Limb (tissue), 2 donors: ENCODE data around the gene OXNAD1.
"Not testable (repeated sequence)": the region's sequence is repeated elsewhere in the genome, so short reads cannot be mapped to it uniquely, and the experiment has no call there.

ENCODE experiments used
- DNase-seq, 2 donors: peaks; one replicate each; pipeline ENCODE4 v3.0.0-alpha.2; 2016; ENCODE audit errors: extremely low spot score in 2 of 2

Gene OXNAD1

DNA sequence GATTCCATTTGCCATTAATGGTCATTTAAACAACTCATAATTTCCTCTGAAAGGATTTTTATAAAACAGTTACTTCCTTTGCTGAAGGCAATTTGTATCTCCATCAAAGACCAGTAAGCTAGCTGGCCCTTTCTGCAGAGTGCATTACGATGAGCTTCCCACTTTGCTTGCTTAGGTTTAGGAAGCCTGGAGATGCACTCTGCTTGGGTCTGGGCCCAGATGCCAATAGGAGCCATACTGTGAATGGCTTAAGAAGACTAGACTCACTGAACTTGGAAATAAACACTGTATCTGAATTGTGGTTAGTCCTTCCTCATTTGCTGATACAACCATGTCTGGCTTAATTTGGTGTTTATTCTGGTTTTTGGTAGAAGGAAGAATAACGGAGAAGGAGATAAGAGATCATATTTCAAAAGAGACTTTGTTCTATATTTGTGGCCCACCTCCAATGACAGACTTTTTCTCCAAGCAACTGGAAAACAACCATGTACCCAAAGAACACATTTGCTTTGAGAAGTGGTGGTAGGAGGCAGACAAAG is 38.1 kb downstream of the OXNAD1 start:
- DNase-seq, result no peak

DNA sequence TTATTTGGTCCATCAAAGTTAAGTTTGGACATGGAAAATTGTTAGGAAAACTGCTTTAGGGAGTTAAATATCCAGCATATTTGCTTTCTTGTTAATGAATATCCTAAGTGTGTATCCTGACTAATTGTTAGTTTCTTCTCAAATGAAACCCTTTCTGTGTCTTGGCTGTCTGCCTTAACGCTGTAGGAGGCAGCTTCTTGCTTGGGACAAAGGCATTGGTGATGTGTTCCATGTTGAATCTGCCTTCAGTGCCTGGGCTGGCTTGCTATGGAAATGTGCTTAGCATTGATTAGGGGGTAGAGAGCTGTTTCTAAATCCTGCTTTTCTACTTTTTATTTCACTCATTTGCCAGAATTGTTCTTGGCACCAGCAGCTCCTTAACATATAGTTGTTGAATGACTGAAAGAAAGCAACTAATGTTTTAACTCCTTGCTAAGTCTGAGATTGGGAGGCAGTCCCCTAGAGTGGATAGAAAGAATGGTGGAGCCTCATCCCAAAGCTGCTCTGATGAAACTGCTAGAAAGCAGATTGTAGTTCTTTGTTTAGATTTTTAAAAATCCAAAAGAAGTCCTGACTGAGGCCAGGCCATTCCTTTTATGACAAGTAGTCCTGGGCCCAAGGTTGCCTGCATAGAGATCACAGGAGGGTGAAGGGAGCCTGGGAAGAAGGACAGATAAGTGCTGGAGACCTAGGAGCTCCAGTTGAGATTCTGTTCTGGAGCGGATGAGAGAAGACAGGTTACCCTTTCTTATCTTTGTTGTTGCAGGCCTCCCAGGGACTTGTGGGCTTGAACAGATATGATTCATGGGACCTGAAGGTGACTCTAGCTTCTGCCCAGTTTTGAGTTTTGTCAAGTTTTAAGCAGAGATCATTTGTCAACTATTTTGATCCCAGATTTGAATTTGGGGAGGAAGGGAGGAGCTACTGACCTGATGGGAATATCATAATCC is 39.3 kb downstream of the OXNAD1 start:
- DNase-seq, result no peak

DNA sequence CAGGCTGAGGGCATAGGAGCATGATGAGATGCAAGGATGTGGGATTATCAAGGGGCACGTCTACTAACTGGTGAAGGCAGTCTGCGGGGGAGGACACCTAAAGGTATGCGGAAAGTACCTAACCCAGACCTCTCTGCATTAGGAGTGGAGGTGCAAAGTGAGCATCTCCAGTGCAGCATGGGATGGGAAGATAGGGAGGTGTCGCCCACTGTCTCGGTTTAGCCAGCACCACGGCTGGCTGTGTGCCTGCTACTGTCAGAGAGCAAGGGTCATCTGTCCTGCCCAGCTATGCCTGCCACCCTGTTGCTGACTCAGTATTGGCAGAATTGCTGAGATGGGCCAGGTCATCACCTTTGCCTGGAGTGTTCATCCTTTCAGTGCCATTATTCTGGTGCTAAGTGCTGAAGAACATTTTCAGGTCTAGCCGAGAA is 40.1 kb downstream of the OXNAD1 start:
- no peak for DNase-seq

DNA sequence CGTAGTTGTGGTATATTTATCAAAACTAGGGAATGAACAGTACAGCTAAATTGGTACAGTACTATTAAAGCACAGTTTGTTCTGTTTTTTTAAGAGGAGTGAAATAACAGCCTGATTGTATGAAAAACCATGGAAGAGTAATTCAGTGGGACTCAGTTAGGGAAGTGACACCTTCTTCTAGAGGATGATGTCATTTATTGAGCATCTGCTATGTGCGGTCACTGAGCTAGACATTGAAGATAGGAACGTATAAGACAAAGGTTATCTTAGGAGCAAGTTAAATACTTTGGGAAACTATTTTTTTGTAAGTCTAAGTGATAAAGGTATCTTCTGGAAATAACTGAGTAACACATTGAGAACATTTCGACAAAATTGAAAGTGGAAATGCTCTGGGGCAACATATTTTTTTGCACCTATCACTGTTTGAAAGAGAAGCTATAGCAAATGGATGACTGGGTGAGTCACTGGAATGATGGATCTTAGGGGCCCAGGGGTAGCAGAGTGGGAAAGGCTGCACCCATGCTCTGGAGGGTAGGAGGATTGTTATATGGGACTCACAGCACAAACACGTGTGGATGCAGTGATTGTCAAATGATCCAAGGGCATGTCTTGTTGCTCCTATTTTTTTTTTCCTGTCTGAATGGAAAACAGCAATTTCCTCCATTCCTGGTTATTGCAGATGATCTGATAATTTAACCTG is 43.0 kb downstream of the OXNAD1 start:
- DNase-seq, result no peak

DNA sequence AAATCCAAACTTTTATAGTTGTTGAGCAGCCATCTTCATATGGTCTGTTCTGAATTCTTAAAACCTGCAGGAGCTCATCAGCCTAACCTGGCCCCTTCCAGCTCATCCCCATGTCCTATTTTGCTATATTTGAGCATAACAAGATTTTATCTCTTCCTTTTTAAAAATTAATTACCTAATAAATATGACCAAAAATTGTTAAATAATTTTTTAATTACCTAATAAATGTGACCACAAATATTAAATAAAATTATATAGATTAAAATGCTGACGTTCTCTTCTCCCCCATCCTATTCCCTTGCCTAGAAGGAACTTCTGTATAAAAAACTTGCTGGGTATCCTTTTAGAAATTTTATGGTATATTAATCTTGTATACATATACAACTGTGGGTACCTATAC is 43.7 kb downstream of the OXNAD1 start:
- DNase-seq, result no peak

DNA sequence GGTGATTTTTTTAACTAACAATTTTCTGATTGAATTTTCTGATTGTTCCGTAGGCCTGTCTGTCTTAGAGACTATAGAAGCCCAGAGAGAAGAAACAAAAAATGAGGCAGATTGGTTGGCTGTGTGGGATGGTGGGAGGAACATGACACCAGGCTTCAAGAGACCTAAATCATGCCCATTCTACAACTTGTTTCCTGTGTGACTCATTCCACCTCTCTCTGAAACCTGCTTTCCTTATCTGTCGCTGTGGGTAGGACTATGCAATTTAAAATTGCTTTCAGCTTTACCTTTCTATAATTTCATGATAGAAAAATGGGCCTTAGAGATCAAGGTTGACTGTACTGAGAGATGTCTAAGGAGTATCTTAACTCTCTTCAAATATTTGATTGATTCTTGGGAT is 44.5 kb downstream of the OXNAD1 start:
- no peak for DNase-seq

DNA sequence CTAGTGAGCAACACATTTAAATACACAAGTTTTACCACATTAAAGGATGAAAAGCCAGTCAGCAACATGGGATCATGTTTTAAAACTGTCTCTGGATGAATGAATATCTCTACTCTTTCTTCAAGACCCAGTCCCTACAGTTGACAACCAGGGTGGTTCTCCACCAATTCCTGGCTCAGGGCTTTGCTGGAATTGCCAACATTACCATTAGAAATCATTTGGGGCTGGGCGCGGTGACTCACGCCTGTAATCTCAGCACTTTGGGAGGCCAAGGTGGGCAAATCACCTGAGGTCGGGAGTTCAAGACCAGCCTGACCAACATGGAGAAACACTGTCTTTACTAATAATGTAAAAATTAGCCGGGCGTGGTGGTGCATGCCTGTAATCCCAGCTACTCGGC is 45.5 kb downstream of the OXNAD1 start:
- not testable (repeated sequence) for DNase-seq

DNA sequence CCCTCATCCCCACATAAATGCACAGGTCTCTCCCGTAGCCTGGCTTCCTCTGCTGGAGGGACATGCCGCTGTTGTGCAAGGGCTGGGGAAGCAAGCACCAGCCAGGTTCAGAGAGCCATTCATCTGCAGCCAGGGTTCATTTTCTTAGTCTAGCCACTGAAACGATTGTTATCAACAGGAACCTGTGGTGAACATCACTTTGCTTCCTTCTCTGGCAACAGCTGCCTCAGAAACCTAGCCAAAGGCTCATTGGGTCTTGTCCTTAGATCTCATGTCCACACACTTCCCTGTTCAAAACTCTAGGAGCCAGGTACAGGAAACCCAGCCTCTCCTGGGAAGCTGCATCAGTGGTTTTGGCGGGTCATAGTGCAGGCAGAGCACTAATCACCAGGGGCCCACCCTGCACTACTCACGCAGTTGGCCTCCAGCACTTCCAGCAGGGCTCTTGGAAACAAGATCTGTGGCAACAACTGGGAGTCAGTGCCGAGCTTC is 47.0 kb downstream of the OXNAD1 start:
- no peak for DNase-seq

DNA sequence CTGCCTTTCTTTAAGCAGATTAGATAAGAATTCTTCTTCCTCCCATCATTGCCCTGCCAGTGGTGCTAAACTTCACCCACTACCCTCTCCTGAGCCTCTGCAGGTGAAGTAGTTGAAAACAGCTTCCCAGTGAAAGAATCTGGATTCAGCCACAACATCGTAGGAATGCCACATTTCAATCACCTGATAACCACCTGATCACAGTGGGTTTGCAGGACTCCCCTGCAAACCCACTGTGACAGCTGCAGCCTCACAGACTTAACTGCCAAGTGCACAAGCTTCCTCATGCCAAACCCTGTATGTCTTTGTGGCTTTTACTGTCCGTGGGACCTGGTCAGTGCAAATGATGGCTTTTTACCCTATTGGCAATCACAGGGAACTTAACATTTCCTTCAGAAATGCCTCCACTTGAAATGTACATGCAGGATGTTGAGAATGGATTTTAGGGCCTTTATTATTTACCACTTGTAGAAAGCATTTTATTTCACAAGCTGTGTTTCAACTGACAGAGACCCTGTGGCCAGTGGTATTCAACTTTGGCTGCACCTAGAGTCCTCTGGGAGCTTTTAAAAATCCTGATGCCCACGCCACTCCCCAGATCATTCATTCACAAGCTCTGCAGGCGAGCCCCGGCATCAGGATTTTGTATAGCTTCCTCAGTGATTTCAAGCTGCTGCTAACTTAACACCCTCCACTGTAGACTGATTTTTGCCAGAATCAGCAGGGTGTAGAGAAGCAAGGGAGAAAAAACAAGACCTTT is 49.1 kb downstream of the OXNAD1 start:
- no peak for DNase-seq

DNA sequence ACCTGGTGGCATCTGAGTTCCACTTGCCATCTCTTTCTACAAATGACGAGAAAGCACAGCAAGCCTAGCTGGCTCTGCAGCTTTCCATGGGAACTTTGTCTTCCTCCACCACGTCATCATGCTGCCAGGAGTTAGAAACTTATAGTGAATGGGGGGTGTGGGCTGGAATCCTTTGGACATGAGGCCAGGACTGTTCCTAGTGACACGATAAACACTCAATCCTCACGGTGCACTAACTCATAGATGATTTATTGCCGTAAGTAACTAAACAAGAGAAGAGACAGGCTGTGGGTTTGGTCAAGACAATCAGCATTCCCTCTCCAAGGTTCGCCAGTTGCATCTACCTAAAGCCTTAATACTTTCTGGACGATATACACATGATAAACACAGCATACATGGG is 50.6 kb downstream of the OXNAD1 start:
- no peak for DNase-seq

DNA sequence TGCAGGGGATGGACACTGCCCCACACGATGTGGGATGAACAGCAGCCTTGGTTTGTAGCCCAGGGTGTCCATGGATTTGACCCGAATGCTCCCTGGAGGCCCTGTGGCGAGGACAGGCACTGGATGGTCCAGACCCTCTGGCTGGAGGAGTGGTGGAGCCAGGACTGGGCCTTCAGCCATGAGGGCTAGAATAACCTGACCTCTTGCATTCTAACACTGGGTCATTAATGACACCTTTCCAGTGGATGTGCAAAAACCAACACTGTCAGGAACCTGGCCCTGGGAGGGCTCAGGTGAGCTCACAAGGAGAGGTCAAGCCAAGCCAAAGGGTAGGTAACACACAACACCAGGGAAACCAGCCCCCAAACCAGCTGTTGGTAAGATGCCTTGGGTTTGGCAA is 51.4 kb downstream of the OXNAD1 start:
- no peak for DNase-seq

DNA sequence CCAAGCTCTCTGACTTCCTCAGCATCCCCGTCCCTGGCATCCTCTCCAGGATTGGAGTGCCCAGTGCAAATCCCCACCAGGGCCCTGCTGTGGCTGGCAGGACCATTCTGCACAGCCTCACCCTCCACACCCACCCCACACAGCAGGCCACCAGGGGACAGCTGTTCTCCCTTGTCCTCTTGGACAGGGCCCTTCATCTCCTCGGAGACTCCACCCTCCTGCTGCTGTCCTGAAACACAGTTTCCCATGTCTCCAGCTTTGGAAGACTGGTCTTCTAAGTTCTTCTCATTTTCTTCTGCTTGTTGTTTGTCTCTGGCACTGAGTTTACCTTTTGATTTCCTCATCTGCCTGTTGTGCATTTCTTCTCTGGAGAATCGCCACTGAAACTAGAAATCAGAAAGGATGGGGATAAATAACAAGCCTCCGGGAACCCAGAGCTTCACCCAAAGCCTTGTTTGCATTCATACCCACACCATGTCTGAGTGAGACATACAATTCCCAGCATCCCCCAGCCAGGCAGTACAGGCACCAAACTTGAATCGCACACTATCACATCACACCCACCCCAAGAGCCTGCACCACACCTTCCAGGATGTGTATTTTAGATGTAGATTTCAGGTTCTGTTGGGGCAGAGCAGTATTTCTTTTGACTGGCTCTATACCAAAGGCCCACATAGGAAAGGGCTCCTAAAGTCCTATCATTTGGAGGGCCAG is 52.0 kb downstream of the OXNAD1 start:
- DNase-seq, result no peak

DNA sequence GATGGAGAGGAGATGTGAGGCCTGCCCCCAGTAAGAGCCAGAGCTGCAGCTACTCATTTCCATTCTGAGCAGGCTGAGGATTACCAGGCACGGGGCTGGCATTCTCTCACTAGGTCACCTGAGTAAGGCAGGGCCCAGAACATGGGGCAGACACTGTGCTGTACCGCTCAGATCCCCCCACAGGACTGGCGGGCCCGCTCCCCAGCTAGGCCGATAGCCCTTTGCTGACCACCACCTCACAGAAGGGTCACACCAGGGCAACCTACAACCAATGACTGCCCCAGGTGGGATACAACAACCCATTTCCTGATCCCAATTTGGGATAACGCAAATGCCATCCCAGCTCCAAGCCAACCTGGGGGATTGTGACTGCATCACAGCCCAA is 52.5 kb downstream of the OXNAD1 start:
- no peak for DNase-seq

DNA sequence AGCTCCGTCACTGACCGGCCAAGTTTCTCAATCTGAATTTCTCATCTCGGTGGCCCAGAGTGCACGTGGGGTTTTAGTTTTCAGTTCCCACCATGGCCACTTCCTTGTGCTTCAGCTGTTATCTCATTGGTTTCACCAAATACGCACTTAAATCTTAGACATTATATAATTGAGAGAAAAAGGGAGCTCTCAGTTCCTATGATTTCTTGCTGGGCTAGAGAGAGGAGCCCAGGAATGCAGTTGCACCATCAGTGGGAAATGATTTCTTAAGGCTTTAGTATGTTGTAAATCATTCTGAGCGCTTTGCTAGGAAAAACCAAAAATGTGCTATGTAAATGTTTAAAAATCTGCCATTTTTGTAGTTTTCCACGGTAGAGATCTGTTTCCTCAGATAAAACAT is 53.2 kb downstream of the OXNAD1 start:
- no peak for DNase-seq

DNA sequence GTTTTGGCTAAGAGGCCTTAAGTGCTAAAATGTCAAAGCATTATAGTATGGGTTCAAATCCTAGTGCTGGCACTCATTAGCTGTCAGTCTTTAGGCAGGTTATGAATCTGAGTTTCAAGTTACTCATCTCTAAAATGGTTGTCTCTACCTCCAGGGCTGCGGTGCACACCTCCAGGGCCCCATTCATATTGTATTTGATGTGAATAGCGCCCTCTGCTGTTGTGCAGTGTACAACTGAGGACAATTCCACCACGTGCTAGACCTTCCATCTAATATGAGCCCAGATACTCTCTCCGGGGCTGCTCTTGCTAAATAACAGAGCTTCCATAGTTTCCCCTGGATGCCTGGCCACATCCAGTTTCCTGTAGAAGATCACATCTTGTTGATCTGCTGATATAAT is 54.3 kb downstream of the OXNAD1 start:
- DNase-seq, result no peak

DNA sequence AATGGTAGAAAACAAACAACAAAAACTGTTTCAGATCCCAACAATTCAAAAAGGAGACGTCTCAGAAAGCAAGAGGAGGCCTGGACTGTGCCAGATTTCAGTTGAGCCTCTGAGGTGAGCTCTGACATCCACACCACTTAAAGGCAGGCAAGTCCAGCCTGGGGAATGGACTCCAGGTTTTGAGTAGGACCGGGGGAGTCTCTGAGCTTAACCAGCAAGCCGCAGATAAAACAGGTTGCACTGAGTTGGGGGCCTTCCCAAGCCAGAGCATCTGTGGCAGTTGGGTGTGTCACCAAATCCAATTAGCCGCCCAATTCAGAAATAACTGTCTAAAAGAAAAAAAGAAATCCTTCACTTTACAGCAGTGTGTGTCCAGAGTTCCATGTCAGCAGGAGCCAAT is 54.7 kb downstream of the OXNAD1 start:
- no peak for DNase-seq

DNA sequence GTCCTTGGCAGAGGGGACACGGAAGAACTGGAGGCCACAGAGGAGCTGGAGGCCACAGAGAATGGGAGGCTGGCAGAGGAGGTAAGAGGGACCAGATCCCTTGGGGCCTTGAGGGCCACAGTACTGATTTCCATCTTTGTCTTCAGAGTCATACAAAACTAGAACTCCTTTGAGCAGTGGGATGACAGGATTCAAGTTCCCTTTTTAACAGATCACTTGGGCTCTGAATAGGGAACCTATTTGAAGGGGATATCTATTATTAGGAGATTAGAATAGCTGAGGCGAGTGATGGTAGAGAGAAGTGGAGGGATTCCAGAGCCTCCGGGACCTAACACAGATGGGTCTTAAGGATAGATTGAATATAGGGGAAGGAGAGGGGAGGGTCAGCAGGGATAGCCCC is 55.7 kb downstream of the OXNAD1 start:
- DNase-seq, result no peak

DNA sequence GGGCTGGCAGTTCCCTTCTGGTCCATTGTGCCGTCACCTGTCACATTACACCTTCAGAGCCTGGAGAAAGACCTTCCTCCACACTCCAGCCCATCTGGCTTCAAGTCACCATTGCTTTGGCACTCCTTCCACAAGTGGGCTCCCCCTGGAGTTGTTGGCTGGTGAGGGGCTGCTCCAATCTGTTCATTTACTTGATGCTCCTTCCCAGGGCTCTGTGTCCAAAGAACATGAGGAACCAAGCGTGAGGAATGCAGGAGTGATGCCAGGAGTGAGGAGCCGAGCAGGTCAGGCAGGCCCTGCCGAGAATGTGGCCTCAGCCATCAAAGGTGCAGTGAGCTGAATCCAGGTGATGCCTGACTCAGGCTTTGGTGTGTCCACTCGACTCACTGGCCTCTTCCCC is 57.2 kb downstream of the OXNAD1 start:
- no peak for DNase-seq

DNA sequence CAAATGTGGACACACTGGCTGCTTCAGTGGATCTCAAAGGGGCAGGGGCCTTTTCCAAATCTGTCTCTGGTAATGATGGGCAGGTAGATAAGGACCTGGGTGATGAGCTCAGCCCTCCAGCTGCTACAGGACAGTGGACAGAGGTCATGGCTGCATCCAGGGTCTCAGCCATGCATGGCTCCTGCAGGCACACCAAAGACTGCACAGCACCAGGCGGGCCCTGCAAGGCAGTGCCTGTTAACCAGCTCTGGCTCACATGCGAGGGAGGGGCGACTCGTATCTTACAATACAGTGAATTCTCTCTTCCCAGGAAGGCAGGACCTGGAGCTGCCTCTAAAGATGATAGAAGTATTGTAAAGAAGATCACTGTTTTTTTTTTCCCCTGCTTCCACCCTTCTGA is 58.7 kb downstream of the OXNAD1 start:
- DNase-seq, result no peak

DNA sequence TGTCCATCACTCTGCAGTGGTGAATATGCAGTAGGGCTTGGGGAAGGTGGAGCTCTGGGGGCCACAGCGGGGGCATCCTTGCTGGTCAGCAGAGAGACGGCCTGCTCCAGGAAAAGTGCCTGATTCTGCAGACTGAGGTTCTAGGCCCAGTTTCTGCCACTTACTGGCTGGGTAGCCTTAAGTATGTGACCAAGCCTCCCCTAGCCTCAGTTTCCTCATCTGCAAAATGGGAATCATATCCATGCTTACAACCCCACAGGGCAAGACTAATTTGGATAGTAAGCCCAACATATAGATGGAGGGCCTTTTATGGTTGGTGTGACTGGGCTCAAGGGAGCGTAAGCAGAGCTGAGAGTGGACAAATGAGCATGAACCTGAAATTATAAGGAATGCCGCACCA is 60.8 kb downstream of the OXNAD1 start:
- no peak for DNase-seq

DNA sequence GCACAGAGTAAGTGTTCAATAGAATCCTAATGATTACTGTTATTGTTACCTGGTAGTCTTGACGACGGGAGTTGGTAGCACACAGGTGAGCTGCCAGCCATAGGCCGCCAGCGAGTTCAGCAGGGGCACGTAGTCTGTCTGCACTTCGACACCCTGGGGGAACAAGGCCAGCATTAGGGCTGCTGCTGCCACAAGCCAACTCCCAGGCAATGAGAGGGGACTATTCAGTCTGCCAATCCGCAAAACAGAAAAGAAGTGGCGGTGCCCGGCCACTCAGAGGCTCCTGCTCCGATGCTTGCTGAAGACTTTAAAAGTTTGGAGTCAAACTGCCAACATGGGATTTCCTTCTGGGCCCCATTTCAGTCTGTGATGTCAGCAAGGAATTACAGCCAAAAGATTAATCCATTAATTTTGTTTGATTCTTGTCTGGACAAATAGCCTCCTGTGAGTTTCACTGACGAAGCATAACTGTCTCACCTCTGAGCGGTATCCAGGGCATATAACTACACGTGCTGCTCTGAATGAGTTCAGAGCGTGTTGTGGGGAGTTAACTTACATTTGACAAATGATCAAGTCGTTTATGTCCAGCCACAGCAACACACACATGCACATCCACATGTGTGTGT is 61.8 kb downstream of the OXNAD1 start:
- DNase-seq, result no peak
